K562 treated with DMSO at 1 percent for 24 hours (cell line): Measurements from ENCODE around the gene FSTL5. TPM values are rescaled to one million over a fixed set of nuclear protein-coding genes. Genes with fewer than 3 reads are reported as not detected.

Source experiments
- total RNA-seq: library from RNA; unstranded; fragments of 300-600 nt; gene quantifications from 2 replicates; pipeline ENCODE4 v1.2.3, GENCODE V29; 2022; ENCODE audit warnings: low read depth; ENCODE audit not compliant: insufficient read depth

The FSTL5 gene
- total RNA-seq: 0.13 and 0.35 TPM in 2 replicates

GRCh38 chr4:162163892-162164759 lies at the start of gene FSTL5:
Gene FSTL5, minus strand, starts transcription at chr4:162164000. Its CDS starts 52,604 bp downstream, at chr4:162111396.

